ENCODE data around the gene CHST7. TPM values are rescaled to one million over a fixed set of nuclear protein-coding genes. Genes with fewer than 3 reads are reported as not detected.

The CHST7 gene
- total RNA-seq, 2 experiments from 2014 or later: 4.0 to 4.6 TPM

GRCh38 chrX:46643636-46644035, 70.1 kb downstream of the CHST7 start:
- intact Hi-C loops (cut with DNase I, micrococcal nuclease): loop anchor here (2.0 to 5.0 kb wide), 3 partner anchors 71 to 263 kb away; partner anchors contain the start of gene CHST7 (in 1 of the 2)
- Mint-ChIP-seq H3K27me3 (no peaks in the 10 kb centered on the region), H3K4me3 (no peak overlapping the region), H3K9me3 (no peaks in the 10 kb centered on the region), H3K36me3 (ENCODE audit: low read depth) (no peaks in the 10 kb centered on the region), H3K27ac (no peak overlapping the region), H3K4me1 (ENCODE audit: low read depth) (peaks cover 5% of the 10 kb centered on the region)
- TF ChIP-seq, protein P1, sequence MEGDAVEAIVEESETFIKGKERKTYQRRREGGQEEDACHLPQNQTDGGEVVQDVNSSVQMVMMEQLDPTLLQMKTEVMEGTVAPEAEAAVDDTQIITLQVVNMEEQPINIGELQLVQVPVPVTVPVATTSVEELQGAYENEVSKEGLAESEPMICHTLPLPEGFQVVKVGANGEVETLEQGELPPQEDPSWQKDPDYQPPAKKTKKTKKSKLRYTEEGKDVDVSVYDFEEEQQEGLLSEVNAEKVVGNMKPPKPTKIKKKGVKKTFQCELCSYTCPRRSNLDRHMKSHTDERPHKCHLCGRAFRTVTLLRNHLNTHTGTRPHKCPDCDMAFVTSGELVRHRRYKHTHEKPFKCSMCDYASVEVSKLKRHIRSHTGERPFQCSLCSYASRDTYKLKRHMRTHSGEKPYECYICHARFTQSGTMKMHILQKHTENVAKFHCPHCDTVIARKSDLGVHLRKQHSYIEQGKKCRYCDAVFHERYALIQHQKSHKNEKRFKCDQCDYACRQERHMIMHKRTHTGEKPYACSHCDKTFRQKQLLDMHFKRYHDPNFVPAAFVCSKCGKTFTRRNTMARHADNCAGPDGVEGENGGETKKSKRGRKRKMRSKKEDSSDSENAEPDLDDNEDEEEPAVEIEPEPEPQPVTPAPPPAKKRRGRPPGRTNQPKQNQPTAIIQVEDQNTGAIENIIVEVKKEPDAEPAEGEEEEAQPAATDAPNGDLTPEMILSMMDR (IDR thresholded peaks at IDR 0.05): no peak
- no peak overlapping the region for H3K4me3 ChIP-seq (ENCODE audit: low read length)
- no peaks in the 10 kb centered on the region for H3K9me3 ChIP-seq (ENCODE audit: control insufficient read depth in 1 of 2, insufficient read depth in 1 of 2, low read length in 2 of 2)
- ChIA-PET POLR2A (interaction anchor here (0.6 kb wide), 1 partner anchor 71 kb away, joined by 3 read pairs; no protein-coding TSS in a partner anchor), CTCF (no interaction called here)
- no peaks in the 10 kb centered on the region for H3K36me3 ChIP-seq (ENCODE audit: insufficient read depth, low read length)
- H3K27me3 ChIP-seq (ENCODE audit: control insufficient read depth in 1 of 2, insufficient read depth in 2 of 2, low read length in 2 of 2): no peaks in the 10 kb centered on the region
- no peak overlapping the region for H3K27ac ChIP-seq (ENCODE audit: low read depth in 1 of 2, low read length in 2 of 2)
- no peak for DNase-seq
- no peak for ATAC-seq (ENCODE audit: poor library complexity)
- peaks cover 5% of the 10 kb centered on the region for H3K4me1 ChIP-seq (ENCODE audit: insufficient read depth, low read length)

DNA sequence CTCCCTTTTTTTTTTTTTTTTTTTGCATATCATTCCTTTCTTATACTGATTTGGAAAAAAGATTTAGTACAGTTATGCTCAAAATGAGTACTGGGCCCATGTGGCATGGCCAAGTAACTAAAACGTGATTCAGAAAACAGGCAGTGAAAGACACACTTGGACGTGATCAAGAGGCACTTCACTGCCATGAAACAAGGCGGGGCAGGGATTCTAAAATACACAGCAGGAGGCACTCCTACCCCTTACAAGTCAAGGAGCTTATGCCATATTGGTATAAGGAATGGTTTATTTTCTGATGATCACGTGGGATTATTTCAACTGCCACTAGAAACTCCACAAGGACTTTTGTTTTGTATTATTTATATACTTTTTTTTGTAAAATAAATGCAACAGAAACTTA, 72.0 kb downstream of the CHST7 start:
- intact Hi-C loops (cut with DNase I, micrococcal nuclease): no loop called here
- TF ChIP-seq, protein P1 (IDR thresholded peaks at IDR 0.05): no peak
- ATAC-seq (ENCODE audit: poor library complexity) (no peak), DNase-seq (no peak)
- H3K4me3 ChIP-seq (ENCODE audit: low read length): no peak overlapping the region
- peaks cover 5% of the 10 kb centered on the region for H3K4me1 ChIP-seq (ENCODE audit: insufficient read depth, low read length)
- no peaks in the 10 kb centered on the region for H3K36me3 ChIP-seq (ENCODE audit: insufficient read depth, low read length)
- Mint-ChIP-seq H3K27me3 (no peaks in the 10 kb centered on the region), H3K36me3 (ENCODE audit: low read depth) (no peaks in the 10 kb centered on the region), H3K4me1 (ENCODE audit: low read depth) (peaks cover 11% of the 10 kb centered on the region), H3K9me3 (no peaks in the 10 kb centered on the region), H3K4me3 (no peak overlapping the region), H3K27ac (no peak overlapping the region)
- no peak overlapping the region for H3K27ac ChIP-seq (ENCODE audit: low read depth in 1 of 2, low read length in 2 of 2)
- ChIA-PET CTCF (interaction anchor here (0.7 kb wide), 1 partner anchor 202 kb away, joined by 3 read pairs; no protein-coding TSS in a partner anchor), POLR2A (no interaction called here)
- H3K27me3 ChIP-seq (ENCODE audit: control insufficient read depth in 1 of 2, insufficient read depth in 2 of 2, low read length in 2 of 2): no peaks in the 10 kb centered on the region
- H3K9me3 ChIP-seq (ENCODE audit: control insufficient read depth in 1 of 2, insufficient read depth in 1 of 2, low read length in 2 of 2): no peaks in the 10 kb centered on the region

- TF ChIP-seq, protein P1 (IDR thresholded peaks at IDR 0.05): no peak
- no peak overlapping the region for H3K27ac Mint-ChIP-seq
- no peak overlapping the region for H3K4me3 Mint-ChIP-seq
- POLR2A ChIA-PET: no interaction called here
- peaks cover 1% of the 10 kb centered on the region for H3K4me1 ChIP-seq (ENCODE audit: insufficient read depth, low read length)
- intact Hi-C loops (cut with DNase I, micrococcal nuclease): no loop called here
- H3K9me3 Mint-ChIP-seq: no peaks in the 10 kb centered on the region
- H3K36me3 ChIP-seq (ENCODE audit: insufficient read depth, low read length): no peaks in the 10 kb centered on the region
- no peaks in the 10 kb centered on the region for H3K36me3 Mint-ChIP-seq (ENCODE audit: low read depth)
- H3K27ac ChIP-seq (ENCODE audit: low read depth in 1 of 2, low read length in 2 of 2): no peak overlapping the region
- H3K4me1 Mint-ChIP-seq (ENCODE audit: low read depth): peaks cover 6% of the 10 kb centered on the region
- no peak for ATAC-seq (ENCODE audit: poor library complexity)
- no peaks in the 10 kb centered on the region for H3K27me3 ChIP-seq (ENCODE audit: control insufficient read depth in 1 of 2, insufficient read depth in 2 of 2, low read length in 2 of 2)
- no peaks in the 10 kb centered on the region for H3K9me3 ChIP-seq (ENCODE audit: control insufficient read depth in 1 of 2, insufficient read depth in 1 of 2, low read length in 2 of 2)
- H3K27me3 Mint-ChIP-seq: no peaks in the 10 kb centered on the region
- DNase-seq: no peak
- CTCF ChIA-PET: interaction anchor here (1.3 kb wide), 1 partner anchor 9 kb away, joined by 3 read pairs; no protein-coding TSS in a partner anchor
- H3K4me3 ChIP-seq (ENCODE audit: low read length): no peak overlapping the region
Measured at GRCh38 chrX:46647251-46647650, 73.7 kb downstream of the CHST7 start.

Other genes starting within 250 kb of the CHST7 start
- 1 to 10 TPM; 1.2 to 1.9 TPM for gene ZNF674, start 28.3 kb upstream of the CHST7 start, total RNA-seq
- gene SLC9A7, start 185.4 kb downstream of the CHST7 start, total RNA-seq: 1 to 10 TPM; 2.2 to 3.2 TPM

Measured in CD4-positive, alpha-beta T cell (primary cell).